ENCODE data around the gene XPO1.
"Not testable (repeated sequence)": the region's sequence is repeated elsewhere in the genome, so short reads cannot be mapped to it uniquely, and the experiment has no call there.

XPO1 gene

GRCh38 chr2:61558160-61558559 is 20.0 kb upstream of the XPO1 start:
- Histone ChIP-seq H3K9ac (no peak overlapping the region), H3K27ac (no peak overlapping the region), H3K27me3 (no peaks in the 10 kb centered on the region), H4K20me1 (no peaks in the 10 kb centered on the region), H3K4me1 (0 out of 20 replicates have a peak, but pooled peaks cover 0 to 2% (median 0%) of the 10 kb centered on the region in 10 experiments), H3K9me3 (replicated peaks in 1 of 11) (no peaks in the 10 kb centered on the region), H3K36me3 (no peaks in the 10 kb centered on the region), H3K4me2 (no peak overlapping the region), H3K4me3 (no peak overlapping the region)
- no peak for TF ChIP-seq Cebpa-rat (IDR thresholded peaks at IDR 0.05)

DNA sequence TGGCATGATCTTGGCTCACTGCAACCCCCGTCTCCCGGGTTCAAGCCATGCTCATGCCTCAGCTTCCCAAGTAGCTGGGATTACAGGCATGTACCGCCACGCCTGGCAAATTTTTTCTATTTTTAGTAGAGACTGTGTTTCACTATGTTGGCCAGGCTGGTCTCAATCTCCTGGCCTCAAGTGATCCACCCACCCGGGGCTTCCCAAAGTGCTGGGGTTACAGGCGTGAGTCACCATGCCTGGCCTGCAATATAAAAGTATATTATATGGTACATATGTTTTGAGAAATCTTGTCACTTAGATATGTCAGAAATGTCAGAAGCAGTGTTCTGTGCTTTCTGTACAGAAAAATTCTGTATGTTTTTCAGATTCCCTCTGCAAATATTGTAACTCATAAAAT is 19.2 kb upstream of the XPO1 start:
- H3K36me3 ChIP-seq: no peaks in the 10 kb centered on the region
- no peak overlapping the region for H3K27ac ChIP-seq
- 0 out of 20 replicates have a peak, but pooled peaks cover 0 to 2% (median 0%) of the 10 kb centered on the region in 10 experiments for H3K4me1 ChIP-seq
- no peaks in the 10 kb centered on the region for H3K9me3 ChIP-seq (replicated peaks in 1 of 11)
- H3K27me3 ChIP-seq: no peaks in the 10 kb centered on the region
- no peak overlapping the region for H3K9ac ChIP-seq
- no peak for TF ChIP-seq Cebpa-rat (IDR thresholded peaks at IDR 0.05)
- no peak overlapping the region for H3K4me2 ChIP-seq
- H4K20me1 ChIP-seq: no peaks in the 10 kb centered on the region
- H3K4me3 ChIP-seq: no peak overlapping the region

DNA sequence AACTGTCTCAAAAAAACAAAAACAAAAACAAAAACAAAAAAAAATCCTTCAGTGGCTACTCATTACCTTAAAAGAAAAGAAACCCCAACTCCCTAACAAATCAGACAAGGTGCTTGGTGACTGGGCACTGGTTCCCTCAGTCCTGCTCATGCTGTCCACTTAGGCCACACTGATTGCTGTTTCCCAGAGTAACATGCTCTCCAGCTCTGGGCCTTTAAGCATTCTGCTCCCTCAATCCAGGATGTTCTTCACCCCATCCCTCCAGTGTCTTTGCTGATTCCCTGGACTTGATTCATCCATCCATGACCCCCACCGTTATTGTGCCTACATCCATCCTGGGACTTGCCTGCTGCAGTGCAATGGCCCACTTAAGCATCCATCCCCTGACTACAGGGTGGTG is 16.4 kb upstream of the XPO1 start:
- no peaks in the 10 kb centered on the region for H3K9me3 ChIP-seq (replicated peaks in 1 of 11)
- H3K9ac ChIP-seq: no peak overlapping the region
- H3K27ac ChIP-seq: no peak overlapping the region
- H3K4me2 ChIP-seq: no peak overlapping the region
- H3K27me3 ChIP-seq: no peaks in the 10 kb centered on the region
- TF ChIP-seq Cebpa-rat (IDR thresholded peaks at IDR 0.05): no peak
- H3K36me3 ChIP-seq: no peaks in the 10 kb centered on the region
- H3K4me3 ChIP-seq: no peak overlapping the region
- no peaks in the 10 kb centered on the region for H4K20me1 ChIP-seq
- 0 out of 20 replicates have a peak, but pooled peaks cover 0 to 2% (median 0%) of the 10 kb centered on the region in 10 experiments for H3K4me1 ChIP-seq

DNA sequence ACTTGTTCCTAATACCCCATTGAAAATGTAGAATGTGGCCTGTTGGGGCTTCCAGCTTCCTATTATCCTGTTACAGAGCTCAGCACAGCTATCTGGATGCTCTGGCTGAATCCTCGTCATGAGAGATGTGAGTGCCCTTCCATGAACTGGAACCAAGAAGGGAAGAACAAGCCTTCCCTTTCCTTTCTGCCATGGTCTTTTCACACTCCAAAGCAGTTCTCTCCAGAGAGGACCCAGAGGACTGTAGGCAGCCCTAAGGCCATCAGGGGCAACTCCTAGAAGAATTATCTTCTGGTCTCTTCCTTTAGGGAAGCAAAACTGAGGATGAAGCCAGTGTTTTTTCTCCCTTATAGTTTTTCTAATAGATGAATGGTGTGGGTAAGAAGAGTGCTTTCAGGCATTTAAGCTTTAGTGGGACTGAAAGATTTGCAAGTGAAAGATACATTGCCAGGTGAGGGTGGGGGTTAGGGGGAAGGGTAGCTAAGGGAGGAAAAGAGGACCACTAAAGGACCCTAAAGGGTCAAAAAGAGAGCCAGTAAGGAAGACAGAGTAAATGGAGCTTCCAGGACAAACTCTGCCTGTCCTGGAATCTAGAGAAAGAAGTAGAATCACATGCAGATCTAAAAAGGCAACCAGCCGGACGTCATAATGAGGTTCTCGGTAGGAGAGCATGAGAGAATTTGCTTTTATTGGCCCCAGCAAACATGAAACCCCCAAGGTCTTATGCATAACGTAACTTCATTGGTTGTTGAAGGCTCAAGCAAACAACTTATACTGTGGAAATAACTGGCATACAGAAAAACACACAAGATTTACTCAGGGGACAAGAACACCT is 12.4 kb upstream of the XPO1 start:
- Histone ChIP-seq H4K20me1 (no peaks in the 10 kb centered on the region), H3K9ac (no peak overlapping the region), H3K27ac (no peak overlapping the region), H3K4me1 (0 out of 20 replicates have a peak, but pooled peaks cover 0 to 2% (median 0%) of the 10 kb centered on the region in 10 experiments), H3K36me3 (no peaks in the 10 kb centered on the region), H3K9me3 (replicated peaks in 1 of 11) (no peaks in the 10 kb centered on the region), H3K4me2 (no peak overlapping the region), H3K27me3 (no peaks in the 10 kb centered on the region), H3K4me3 (no peak overlapping the region)
- no peak for TF ChIP-seq Cebpa-rat (IDR thresholded peaks at IDR 0.05)

DNA sequence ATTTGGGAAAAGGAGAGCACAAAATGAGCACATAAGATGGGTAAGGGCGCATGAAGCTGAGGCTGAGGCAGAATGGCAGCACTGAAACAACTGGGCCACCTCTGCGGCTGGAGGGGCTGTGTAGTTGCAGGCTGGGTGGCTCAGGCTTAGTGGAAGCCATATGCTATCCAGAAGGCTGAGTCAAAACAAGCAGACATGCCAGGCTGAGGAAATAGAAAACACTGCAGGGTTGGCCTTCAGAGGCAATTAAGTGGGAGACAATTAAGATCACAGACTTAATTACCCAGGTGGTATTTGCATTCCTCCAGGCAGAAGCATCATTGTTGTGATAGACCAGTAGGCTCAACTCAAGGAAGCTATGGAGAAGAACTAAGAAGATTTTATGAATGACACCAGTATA is 11.4 kb upstream of the XPO1 start:
- no peaks in the 10 kb centered on the region for H3K4me1 ChIP-seq
- H3K36me3 ChIP-seq: no peaks in the 10 kb centered on the region
- H3K4me3 ChIP-seq: no peak overlapping the region
- H3K27me3 ChIP-seq: no peaks in the 10 kb centered on the region
- H3K9me3 ChIP-seq (replicated peaks in 1 of 11): no peaks in the 10 kb centered on the region
- H4K20me1 ChIP-seq: no peaks in the 10 kb centered on the region
- no peak for TF ChIP-seq Cebpa-rat (IDR thresholded peaks at IDR 0.05)
- no peak overlapping the region for H3K27ac ChIP-seq
- no peak overlapping the region for H3K9ac ChIP-seq
- no peak overlapping the region for H3K4me2 ChIP-seq

DNA sequence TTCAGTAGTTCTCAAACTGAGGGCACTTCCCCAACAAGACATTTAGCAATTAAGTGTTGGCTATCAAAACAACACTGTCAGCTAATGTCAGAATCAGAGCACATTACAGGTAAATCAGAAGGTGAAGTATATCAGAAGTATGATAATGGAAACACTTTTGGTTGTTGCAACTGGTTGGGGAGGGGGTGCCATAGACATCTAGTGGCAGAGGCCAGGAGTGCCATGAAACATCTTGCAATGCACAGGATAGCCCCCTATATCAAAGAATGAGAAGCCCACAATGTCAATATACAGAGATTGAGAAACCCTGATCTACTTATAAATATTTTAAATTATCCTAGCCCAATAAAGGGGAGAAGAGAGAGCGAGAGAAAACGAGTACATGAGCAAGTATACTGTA is 4.9 kb upstream of the XPO1 start:
- H3K27me3 ChIP-seq: no peaks in the 10 kb centered on the region
- H3K27ac ChIP-seq: no peak overlapping the region
- no peaks in the 10 kb centered on the region for H3K9me3 ChIP-seq (replicated peaks in 1 of 11)
- TF ChIP-seq Cebpa-rat (IDR thresholded peaks at IDR 0.05): no peak
- no peak overlapping the region for H3K4me2 ChIP-seq
- peaks cover 6 to 18% (median 12%) of the 10 kb centered on the region in 10 experiments for H3K4me1 ChIP-seq
- no peak overlapping the region for H3K4me3 ChIP-seq
- no peak overlapping the region for H3K9ac ChIP-seq
- no peaks in the 10 kb centered on the region for H4K20me1 ChIP-seq
- no peaks in the 10 kb centered on the region for H3K36me3 ChIP-seq

DNA sequence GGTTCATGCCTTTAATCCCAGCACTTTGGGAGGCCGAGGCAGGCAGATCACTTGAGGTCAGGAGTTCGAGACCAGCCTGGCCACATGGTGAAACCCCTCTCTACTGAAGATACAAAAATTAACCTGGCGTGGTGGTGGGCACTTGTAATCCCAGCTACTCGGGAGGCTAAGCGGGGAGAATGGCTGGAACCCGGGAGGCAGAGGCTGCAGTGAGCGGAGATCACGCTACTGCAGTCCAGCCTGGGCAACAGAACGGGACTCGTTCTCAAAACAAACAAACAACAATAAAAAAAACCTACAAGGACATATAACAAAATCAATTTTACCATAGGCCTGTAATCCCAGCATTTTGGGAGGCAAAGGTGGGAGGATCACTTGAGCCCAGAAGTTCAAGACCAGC is 2.0 kb upstream of the XPO1 start:
- H3K27me3 ChIP-seq; H3K27ac ChIP-seq; H3K4me3 ChIP-seq; H3K36me3 ChIP-seq; H3K9me3 ChIP-seq (replicated peaks in 1 of 11); H3K4me2 ChIP-seq; H3K9ac ChIP-seq: not testable (repeated sequence)
- H3K4me1 ChIP-seq: peaks cover 7 to 20% (median 15%) of the 10 kb centered on the region in 10 experiments
- H4K20me1 ChIP-seq: peaks cover 12 to 14% (median 13%) of the 10 kb centered on the region in 11 experiments; a peak in 21 of 22 replicates

DNA sequence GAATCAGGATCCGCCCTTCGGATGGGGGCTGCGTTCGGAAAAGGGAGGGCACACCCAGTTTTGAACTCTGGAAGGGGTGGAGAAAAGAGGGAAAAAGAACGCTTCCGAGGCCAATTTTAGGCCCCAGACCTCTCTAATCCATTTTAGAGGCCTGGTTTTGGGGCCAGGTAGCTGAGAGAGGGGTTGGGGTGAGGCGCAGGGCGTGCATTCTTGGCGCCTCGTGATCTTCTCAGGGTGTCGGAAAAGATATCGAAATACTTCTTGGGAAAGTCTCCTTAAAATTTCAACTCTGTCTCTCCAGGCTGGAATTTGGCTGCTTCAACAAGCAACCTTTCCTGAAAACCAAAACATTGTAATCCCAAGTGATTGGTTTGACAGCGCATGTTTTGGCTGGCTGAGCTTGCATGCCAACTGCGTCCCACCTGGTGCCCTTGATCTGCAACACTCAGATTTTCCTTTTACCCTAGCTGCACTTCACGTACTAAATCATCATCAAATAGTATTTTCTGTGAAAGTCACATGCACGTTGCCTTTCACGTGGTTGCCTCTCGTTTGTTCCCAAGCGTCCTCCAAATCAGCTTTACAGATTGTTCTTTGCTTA is 864 bp upstream of the XPO1 start:
- Histone ChIP-seq H3K9ac (peak overlapping the region; percentile 95 to 99 (median 98)), H3K27ac (peak overlapping the region; percentile 92 to 99 (median 95)), H3K4me2 (peak overlapping the region; percentile 78 to 96 (median 89)), H3K4me3 (peak overlapping the region; percentile 72 to 93 (median 86)), H3K36me3 (peaks cover 0 to 8% (median 4%) of the 10 kb centered on the region in 11 experiments; a peak in 11 of 22 replicates), H3K27me3 (no peaks in the 10 kb centered on the region), H4K20me1 (peaks cover 24 to 26% (median 24%) of the 10 kb centered on the region in 11 experiments), H3K4me1 (peaks cover 19 to 31% (median 26%) of the 10 kb centered on the region in 10 experiments), H3K9me3 (replicated peaks in 1 of 11) (no peaks in the 10 kb centered on the region)
- no peak for TF ChIP-seq Cebpa-rat (IDR thresholded peaks at IDR 0.05)

GRCh38 chr2:61537950-61538199 is 281 bp downstream of the XPO1 start:
- no peak for TF ChIP-seq Cebpa-rat (IDR thresholded peaks at IDR 0.05)
- Histone ChIP-seq H3K9ac (peak overlapping the region; percentile 95 to 99 (median 98)), H3K4me1 (peaks cover 19 to 39% (median 37%) of the 10 kb centered on the region in 10 experiments), H4K20me1 (peaks cover 34 to 37% (median 36%) of the 10 kb centered on the region in 11 experiments), H3K36me3 (peaks cover 2 to 19% (median 8%) of the 10 kb centered on the region in 11 experiments; a peak in 19 of 22 replicates), H3K27ac (peak overlapping the region; percentile 92 to 99 (median 95)), H3K4me3 (peak overlapping the region; percentile 72 to 93 (median 86)), H3K27me3 (no peaks in the 10 kb centered on the region), H3K4me2 (peak overlapping the region in 8 of 11 experiments; percentile 14 to 97 (median 88); a peak in 8 of 22 replicates), H3K9me3 (replicated peaks in 1 of 11) (no peaks in the 10 kb centered on the region)

All from BLaER1 treated with 17β-estradiol and CSF1 and Interleukin-3, amounts not matched to agents 10 nM and 100 nM (cell line).